Smooth muscle cell of the umbilical artery (primary cell): Measurements from ENCODE around the gene CASP1. TPM values are rescaled to one million over a fixed set of nuclear protein-coding genes. Genes with fewer than 3 reads are reported as not detected.

ENCODE experiments used
- total RNA-seq: library from RNA; depleted of rRNA; stranded (reverse); fragments of >200 nt; gene quantifications from 2 replicates; pipeline ENCODE4 v1.2.3, GENCODE V29; 2014

The CASP1 gene
- total RNA-seq: 8.8 and 14.8 TPM in 2 replicates

DNA sequence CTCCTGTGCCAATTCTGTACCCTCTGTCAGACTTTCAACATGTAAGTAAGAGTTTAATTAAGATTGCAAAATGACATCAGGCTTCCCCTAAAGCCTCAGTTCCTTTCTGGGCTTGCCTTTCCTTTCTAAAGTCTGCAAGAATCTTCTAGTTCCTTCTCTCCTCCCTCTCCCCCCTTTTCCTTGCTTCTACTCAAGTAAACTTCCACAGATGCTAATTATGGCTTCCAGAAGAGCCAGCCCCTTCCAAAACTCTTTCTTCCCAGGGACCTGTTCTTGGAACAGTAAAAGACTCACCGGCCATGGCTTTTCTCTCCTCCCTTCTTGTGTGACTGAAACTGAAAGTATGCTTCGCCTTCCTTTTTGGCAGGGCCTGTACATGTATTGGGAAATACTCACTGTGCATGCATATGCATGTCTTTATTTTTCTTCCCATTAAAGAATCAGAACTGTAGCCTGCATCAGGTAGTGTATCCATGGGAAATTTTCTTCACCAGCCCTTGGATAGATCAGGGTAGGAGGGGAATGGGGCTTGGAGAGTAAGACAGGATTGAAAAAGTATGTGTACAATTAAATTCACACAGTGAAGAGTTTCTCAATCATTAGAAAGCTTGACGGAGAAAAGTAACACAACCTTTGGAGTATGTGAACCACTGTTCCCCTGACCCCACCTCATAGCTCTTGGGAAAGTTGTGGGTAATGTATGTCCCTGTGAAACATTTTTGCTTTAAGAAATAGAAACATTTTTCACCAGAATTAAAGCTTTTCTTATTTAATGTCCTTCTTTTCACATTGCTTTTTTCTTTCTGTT, at the start of gene CASP1:
TSS of gene CASP1 (minus strand) at position 332 of the 808 bp plus-strand sequence. CDS start at position 301, 31 bp downstream.

GRCh38 chr11:105044557-105045524, 9.9 kb upstream of the CASP1 start, which contains the start of gene CARD16:
Gene CARD16 (minus strand): TSS chr11:105045335. CDS start chr11:105045297, 38 bp downstream.

DNA sequence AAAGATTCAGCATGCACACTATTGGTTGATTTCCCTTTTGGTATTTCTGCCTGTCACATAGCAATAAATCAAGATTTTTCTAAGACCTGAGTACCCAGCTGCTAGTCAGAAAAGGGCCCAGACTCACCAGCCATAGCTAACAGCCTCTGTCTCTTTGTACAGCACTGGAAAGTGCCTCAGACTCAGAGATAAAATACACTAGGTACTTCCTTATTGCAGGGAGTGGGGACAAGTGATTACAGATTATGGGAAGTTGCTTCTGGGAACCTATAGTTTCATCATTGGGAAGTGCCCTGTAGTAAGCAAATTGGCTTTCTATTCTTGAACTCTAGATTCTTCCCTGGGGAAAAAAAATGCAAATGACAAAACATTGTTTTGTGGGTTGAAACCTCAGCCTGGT, 11.9 kb downstream of the CASP1 start, which contains the start of gene CASP5:
TSS of gene CASP5 (minus strand) at position 166 of the 400 bp plus-strand sequence. CDS start at position 134, 32 bp downstream.

Other genes with a start within 250 kb of the CASP1 start
- not detected in 2 replicates for gene CASP12, start 136.7 kb downstream of the CASP1 start, total RNA-seq
- 92.0 and 188 TPM in 2 replicates for gene CASP4, start 66.6 kb downstream of the CASP1 start, total RNA-seq
- not detected in 2 replicates for gene CASP5, start 12.0 kb downstream of the CASP1 start, total RNA-seq
- 2.0 and 6.5 TPM in 2 replicates for gene CARD16, start 10.2 kb upstream of the CASP1 start, total RNA-seq
- gene CARD18, start 104.6 kb upstream of the CASP1 start, total RNA-seq: not detected in 2 replicates